Endodermal cell (in vitro differentiated cells): Measurements from ENCODE around the gene MPP2. TPM values are rescaled to one million over a fixed set of nuclear protein-coding genes. Genes with fewer than 3 reads are reported as not detected.

Experiments
- DNase-seq: peaks from one replicate; pipeline ENCODE4 v3.0.0-alpha.2; 2017
- H3K27ac ChIP-seq: 2 replicates; pipeline ENCODE4 v1.5.1; 2013; ENCODE audit warnings: mild to moderate bottlenecking, low read depth, low read length, moderate library complexity
- H3K27me3 ChIP-seq: 2 replicates; pipeline ENCODE4 v1.6.1; 2013; ENCODE audit warnings: mild to moderate bottlenecking, low read length, moderate library complexity; ENCODE audit not compliant: insufficient read depth, control insufficient read depth, poor library complexity, severe bottlenecking
- H3K36me3 ChIP-seq: 2 replicates; pipeline ENCODE4 v1.7.0; 2013; ENCODE audit warnings: mild to moderate bottlenecking, low read length, moderate library complexity; ENCODE audit not compliant: control insufficient read depth, insufficient read depth
- H3K4me1 ChIP-seq: one replicate; pipeline ENCODE4 v1.7.0; 2013; ENCODE audit warnings: low read length; ENCODE audit not compliant: control insufficient read depth, insufficient read depth
- H3K4me3 ChIP-seq: 2 replicates; pipeline ENCODE4 v1.5.1; 2013; ENCODE audit warnings: mild to moderate bottlenecking, low read length, moderate library complexity
- H3K9ac ChIP-seq: 2 replicates; pipeline ENCODE4 v1.6.1; 2013; ENCODE audit warnings: mild to moderate bottlenecking, low read length, moderate library complexity; ENCODE audit not compliant: poor library complexity, severe bottlenecking; ENCODE audit errors: extremely low read depth
- H3K9me3 ChIP-seq: 2 replicates; pipeline ENCODE4 v1.6.1; 2013; ENCODE audit warnings: mild to moderate bottlenecking, low read length, moderate library complexity; ENCODE audit not compliant: control insufficient read depth
- H3K27ac Mint-ChIP-seq: 2 replicates; pipeline ENCODE4 v1.8.0; 2020; ENCODE audit warnings: mixed read lengths
- H3K27me3 Mint-ChIP-seq: 2 replicates; pipeline ENCODE4 v1.8.0; 2021; ENCODE audit warnings: mild to moderate bottlenecking, mixed read lengths; ENCODE audit not compliant: insufficient read depth
- H3K36me3 Mint-ChIP-seq: 2 replicates; pipeline ENCODE4 v1.8.0; 2020; ENCODE audit warnings: low read depth, mixed read lengths
- H3K4me1 Mint-ChIP-seq: 2 replicates; pipeline ENCODE4 v1.8.0; 2020; ENCODE audit warnings: mixed read lengths
- H3K4me3 Mint-ChIP-seq: 2 replicates; pipeline ENCODE4 v1.8.0; 2020; ENCODE audit warnings: mild to moderate bottlenecking, moderate library complexity, mixed read lengths
- H3K9me3 Mint-ChIP-seq: 2 replicates; pipeline ENCODE4 v1.8.0; 2020; ENCODE audit warnings: mild to moderate bottlenecking, mixed read lengths
- WGBS, 2 experiments: methylation state at CpG; one replicate each; pipeline versions ENCODE4 v1.1.5 to v1.1.7; 2013; ENCODE audit warnings: missing lambda C conversion rate in 2 of 2, mixed read lengths in 1 of 2; ENCODE audit not compliant: insufficient coverage in 1 of 2, insufficient read length in 1 of 2; 5-methylcytosine and 5-hydroxymethylcytosine counted together
- total RNA-seq, 2 donors: library from RNA; stranded (reverse); fragmentation: NEBNext Ultra II Directional in 1 of 2; extraction: Animal tissue kit (Norgen Biotek cat#: 25700) in 1 of 2; gene quantifications; 2 replicates in 1 of 2; 3 replicates in 1 of 2; pipeline ENCODE4 v1.2.1, GENCODE V29; 2021
- TF ChIP-seq, protein P1 (sequence below): fragments of 200-600 bp; sonication (generic); conservative IDR thresholded peaks from 2 replicates; pipeline ENCODE4 v1.5.0; 2021; ENCODE audit warnings: antibody characterized with exemption, mild to moderate bottlenecking

The MPP2 gene
- total RNA-seq, 2 donors from 2014 or later = 16.2 to 18.3 TPM

DNA sequence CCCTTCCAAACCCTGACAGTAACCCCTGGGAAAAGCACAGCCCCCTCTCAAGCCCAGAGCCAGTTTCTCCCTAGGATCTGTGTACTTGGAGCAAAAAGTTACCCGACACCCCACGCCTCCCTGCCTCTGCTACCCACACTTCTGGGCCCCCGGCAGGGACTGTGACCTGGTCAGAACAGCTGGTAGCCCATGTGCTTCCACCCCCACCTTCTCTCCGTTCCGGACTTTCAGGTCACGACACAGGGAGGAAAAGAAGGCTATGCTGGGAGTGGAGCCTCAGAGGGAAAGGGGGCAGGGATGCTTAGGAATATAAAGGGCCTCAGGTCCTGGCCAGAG is 28.6 kb upstream of the MPP2 start:
- peaks cover 45% of the 10 kb centered on the region for H3K27me3 Mint-ChIP-seq
- no peaks in the 10 kb centered on the region for H3K9me3 Mint-ChIP-seq

DNA sequence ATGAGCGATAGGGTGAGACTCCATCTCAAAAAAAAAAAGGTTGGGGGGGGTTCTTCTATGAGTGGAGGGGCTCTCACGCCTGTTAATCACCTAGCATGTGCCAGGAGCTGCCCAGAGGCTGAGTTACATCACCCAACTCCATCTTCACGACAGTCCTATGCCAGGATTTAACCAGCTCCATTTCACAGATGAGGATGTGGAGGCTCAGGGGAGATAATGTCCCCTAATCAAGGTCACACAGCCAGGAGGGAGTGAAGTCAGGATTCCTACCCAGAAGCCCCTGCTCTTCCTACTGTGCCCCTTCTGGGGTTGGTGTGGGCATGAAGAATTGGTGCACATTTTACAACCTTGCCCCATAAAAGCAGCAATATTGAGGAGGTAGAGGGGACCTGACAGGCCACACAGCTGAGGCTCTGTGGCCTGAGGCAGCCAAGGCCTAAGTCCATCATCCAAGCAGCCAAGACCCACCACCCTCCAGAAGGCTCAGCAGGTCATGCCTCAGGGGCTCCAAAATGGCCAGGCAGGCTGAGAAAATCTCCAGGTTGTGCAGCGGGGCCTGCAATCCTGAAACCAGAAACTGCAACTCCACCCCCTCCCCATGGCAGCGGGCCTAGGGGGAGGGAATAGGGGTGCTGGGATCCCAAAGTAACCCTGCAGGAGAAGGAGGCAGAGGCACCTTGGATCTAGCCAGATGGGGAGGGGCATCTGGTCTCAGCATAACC is 28.0 kb upstream of the MPP2 start:
- Mint-ChIP-seq H3K4me1 (no peaks in the 10 kb centered on the region), H3K27ac (no peak overlapping the region), H3K36me3 (no peaks in the 10 kb centered on the region), H3K27me3 (peaks cover 45% of the 10 kb centered on the region), H3K9me3 (no peaks in the 10 kb centered on the region), H3K4me3 (no peak overlapping the region)
- Histone ChIP-seq H3K27ac (no peak overlapping the region), H3K9me3 (no peaks in the 10 kb centered on the region), H3K9ac (no peak overlapping the region), H3K4me1 (no peaks in the 10 kb centered on the region), H3K27me3 (peaks cover 29% of the 10 kb centered on the region), H3K4me3 (no peak overlapping the region), H3K36me3 (no peaks in the 10 kb centered on the region)
- DNase-seq = no peak
- 86 to 100% methylated on average over 3 to 5 of the region's 5 CpGs for WGBS, 2 experiments
- TF ChIP-seq, protein P1, sequence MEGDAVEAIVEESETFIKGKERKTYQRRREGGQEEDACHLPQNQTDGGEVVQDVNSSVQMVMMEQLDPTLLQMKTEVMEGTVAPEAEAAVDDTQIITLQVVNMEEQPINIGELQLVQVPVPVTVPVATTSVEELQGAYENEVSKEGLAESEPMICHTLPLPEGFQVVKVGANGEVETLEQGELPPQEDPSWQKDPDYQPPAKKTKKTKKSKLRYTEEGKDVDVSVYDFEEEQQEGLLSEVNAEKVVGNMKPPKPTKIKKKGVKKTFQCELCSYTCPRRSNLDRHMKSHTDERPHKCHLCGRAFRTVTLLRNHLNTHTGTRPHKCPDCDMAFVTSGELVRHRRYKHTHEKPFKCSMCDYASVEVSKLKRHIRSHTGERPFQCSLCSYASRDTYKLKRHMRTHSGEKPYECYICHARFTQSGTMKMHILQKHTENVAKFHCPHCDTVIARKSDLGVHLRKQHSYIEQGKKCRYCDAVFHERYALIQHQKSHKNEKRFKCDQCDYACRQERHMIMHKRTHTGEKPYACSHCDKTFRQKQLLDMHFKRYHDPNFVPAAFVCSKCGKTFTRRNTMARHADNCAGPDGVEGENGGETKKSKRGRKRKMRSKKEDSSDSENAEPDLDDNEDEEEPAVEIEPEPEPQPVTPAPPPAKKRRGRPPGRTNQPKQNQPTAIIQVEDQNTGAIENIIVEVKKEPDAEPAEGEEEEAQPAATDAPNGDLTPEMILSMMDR = no peak

More for the DNA sequence above, 28.6 kb upstream of the MPP2 start:
- Histone ChIP-seq H3K9me3 (no peaks in the 10 kb centered on the region), H3K4me3 (no peak overlapping the region), H3K4me1 (no peaks in the 10 kb centered on the region), H3K27me3 (peaks cover 29% of the 10 kb centered on the region), H3K9ac (no peak overlapping the region), H3K36me3 (no peaks in the 10 kb centered on the region), H3K27ac (no peak overlapping the region)
- no peak overlapping the region for H3K4me3 Mint-ChIP-seq
- TF ChIP-seq, protein P1 = no peak
- 79 to 100% methylated on average over 1 to 6 of the region's 6 CpGs for WGBS, 2 experiments
- peaks cover 2% of the 10 kb centered on the region for H3K4me1 Mint-ChIP-seq
- DNase-seq = no peak
- H3K27ac Mint-ChIP-seq = no peak overlapping the region
- H3K36me3 Mint-ChIP-seq = no peaks in the 10 kb centered on the region

DNA sequence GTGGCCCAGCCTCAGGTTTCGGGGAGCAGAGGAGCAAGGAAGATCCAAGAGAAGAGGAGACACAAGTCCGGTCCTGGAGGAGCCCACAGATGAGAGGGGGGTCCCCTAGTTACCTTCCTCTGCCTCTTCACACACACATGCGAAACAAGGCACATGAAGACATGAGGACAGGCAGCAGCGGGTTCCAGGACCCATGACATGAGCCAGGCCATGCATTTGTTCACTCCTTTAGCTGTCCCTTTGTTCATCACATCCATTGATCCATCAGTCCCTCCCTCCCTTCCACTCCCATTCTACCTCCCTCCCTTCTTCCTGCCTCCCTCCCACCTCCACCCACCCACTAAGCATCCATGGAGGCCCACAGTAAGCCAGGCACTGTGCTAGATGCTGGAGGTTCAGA is 25.6 kb upstream of the MPP2 start:
- H3K4me3 Mint-ChIP-seq = no peak overlapping the region
- peaks cover 1% of the 10 kb centered on the region for H3K4me1 Mint-ChIP-seq
- no peak for DNase-seq
- H3K27me3 Mint-ChIP-seq = peaks cover 27% of the 10 kb centered on the region
- 85 to 91% methylated on average over 4 of the region's 4 CpGs for WGBS, 2 experiments
- Histone ChIP-seq H3K4me3 (no peak overlapping the region), H3K4me1 (no peaks in the 10 kb centered on the region), H3K9me3 (no peaks in the 10 kb centered on the region), H3K27ac (no peak overlapping the region), H3K9ac (no peak overlapping the region), H3K27me3 (peaks cover 20% of the 10 kb centered on the region), H3K36me3 (no peaks in the 10 kb centered on the region)
- no peaks in the 10 kb centered on the region for H3K9me3 Mint-ChIP-seq
- no peak overlapping the region for H3K27ac Mint-ChIP-seq
- H3K36me3 Mint-ChIP-seq = no peaks in the 10 kb centered on the region
- TF ChIP-seq, protein P1 = no peak
